ENCODE results near the gene ABHD12. TPM values are rescaled to one million over a fixed set of nuclear protein-coding genes. Genes with fewer than 3 reads are reported as not detected.

The ABHD12 gene
- total RNA-seq, 1 experiment from 2014 or later: 60.1 TPM

DNA sequence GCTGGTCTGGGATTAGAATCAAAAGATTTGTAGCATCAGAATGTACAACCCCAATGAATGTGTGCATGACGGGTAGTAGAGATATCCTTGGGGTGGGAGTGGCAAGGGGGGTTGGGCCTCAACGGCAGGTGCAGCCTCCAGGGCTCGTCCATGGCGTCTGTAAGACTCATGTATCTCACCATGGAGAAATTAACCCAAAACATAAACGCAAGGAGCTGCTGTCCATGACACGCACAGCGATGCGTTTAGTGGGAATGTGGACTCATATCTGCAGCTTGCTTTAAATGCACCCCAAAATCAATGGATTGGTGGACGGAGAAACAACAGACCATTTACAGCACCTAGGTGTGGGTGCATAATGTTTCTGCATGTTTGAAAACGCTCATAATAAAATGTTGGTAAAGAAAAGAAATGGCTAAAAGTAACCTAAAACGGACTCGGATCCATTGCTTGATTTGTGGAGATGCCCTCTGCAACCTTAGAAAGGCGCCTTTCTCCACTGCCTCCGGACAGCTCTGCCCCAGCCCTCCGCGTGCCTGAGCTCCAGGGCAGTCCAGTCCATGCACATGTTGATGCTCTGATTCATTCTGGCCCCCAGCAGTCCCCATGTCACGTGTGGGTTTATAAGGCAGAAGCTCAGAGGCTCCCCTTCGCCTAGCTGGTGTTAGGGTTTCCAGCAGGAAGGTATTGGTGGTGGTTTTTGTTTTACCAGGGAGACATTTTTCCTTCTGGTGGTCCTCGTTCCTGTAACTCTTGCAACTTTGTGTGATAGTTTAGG lies 118.2 kb downstream of the ABHD12 start:
- no peak overlapping the region for H2AFZ ChIP-seq
- H3K79me2 ChIP-seq (ENCODE audit: low read depth): peaks cover 11% of the 10 kb centered on the region
- H3F3A ChIP-seq (ENCODE audit: insufficient read depth, low read depth): no peaks in the 10 kb centered on the region
- H3K36me3 ChIP-seq (ENCODE audit: low read depth): peaks cover 23% of the 10 kb centered on the region
- no peaks in the 10 kb centered on the region for H3K9me3 ChIP-seq (ENCODE audit: insufficient read depth, low read depth)
- H4K20me1 ChIP-seq (ENCODE audit: insufficient read depth): peaks cover 42% of the 10 kb centered on the region
- ChIA-PET CTCF (no interaction called here), POLR2A (ENCODE audit: unreplicated experiment) (interaction anchor here (0.6 kb wide), 1 partner anchor 934 kb away, joined by 3 read pairs; no protein-coding TSS in a partner anchor)
- H3K4me1 ChIP-seq (replicated peaks; ENCODE audit: insufficient read depth): no peaks in the 10 kb centered on the region
- intact Hi-C loops (cut with micrococcal nuclease; ENCODE audit: unreplicated experiment): no loop called here
- H3K27ac ChIP-seq: no peak overlapping the region
- no TSS peak for BruUV-seq (replicated peaks)
- DNase-seq: no peak
- no peak for TF ChIP-seq EZH2 (IDR thresholded peaks at IDR 0.05; ENCODE audit: low read depth)
- TF ChIP-seq, protein P1, sequence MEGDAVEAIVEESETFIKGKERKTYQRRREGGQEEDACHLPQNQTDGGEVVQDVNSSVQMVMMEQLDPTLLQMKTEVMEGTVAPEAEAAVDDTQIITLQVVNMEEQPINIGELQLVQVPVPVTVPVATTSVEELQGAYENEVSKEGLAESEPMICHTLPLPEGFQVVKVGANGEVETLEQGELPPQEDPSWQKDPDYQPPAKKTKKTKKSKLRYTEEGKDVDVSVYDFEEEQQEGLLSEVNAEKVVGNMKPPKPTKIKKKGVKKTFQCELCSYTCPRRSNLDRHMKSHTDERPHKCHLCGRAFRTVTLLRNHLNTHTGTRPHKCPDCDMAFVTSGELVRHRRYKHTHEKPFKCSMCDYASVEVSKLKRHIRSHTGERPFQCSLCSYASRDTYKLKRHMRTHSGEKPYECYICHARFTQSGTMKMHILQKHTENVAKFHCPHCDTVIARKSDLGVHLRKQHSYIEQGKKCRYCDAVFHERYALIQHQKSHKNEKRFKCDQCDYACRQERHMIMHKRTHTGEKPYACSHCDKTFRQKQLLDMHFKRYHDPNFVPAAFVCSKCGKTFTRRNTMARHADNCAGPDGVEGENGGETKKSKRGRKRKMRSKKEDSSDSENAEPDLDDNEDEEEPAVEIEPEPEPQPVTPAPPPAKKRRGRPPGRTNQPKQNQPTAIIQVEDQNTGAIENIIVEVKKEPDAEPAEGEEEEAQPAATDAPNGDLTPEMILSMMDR (conservative IDR thresholded peaks at IDR 0.05): no peak
- H3K9me2 ChIP-seq (ENCODE audit: insufficient read depth): no peaks in the 10 kb centered on the region
- no peak overlapping the region for H3K4me2 ChIP-seq
- H3K27me3 ChIP-seq (ENCODE audit: insufficient read depth, low read depth): no peaks in the 10 kb centered on the region
- no peak overlapping the region for H3K4me3 ChIP-seq

DNA sequence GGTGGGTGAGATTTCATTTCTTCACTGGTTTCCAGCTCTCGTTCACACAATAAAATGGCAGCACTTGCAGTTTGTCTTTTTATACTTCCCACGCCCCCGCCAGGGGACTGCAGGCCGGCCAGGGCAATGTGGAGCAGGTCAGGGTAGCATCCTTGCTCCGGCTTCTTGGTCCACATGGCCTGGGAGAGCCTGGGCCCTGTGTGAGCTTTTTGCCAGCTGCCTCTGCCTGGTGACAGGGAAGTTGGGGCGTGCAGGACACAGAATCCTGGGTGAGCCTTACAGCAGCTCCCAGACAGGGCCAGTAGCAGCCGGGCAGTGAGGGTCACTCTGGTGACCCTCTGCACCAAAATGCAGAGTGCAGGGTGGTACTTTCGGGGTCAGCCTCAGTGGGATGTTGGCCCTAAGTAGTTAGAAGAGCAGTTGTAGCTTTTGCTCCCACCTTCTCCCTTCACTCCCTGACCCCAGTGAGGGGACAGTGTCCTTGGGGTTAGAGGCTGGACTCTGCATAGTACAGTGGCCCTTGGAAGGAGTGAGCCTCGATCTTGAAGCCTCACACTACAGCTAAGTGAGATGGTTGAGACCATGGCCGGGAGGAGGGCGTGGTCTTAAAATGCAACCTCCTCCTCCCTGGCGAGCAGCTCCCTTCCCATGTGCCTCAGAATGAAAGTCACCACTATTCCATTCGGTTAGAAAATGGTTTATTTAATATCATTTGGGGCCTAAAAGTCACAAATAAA lies 119.0 kb downstream of the ABHD12 start:
- DNase-seq: no peak
- no peak overlapping the region for H2AFZ ChIP-seq
- no peaks in the 10 kb centered on the region for H3K9me2 ChIP-seq (ENCODE audit: insufficient read depth)
- ChIA-PET POLR2A (ENCODE audit: unreplicated experiment) (no interaction called here), CTCF (no interaction called here)
- no peak overlapping the region for H3K4me3 ChIP-seq
- intact Hi-C loops (cut with micrococcal nuclease; ENCODE audit: unreplicated experiment): no loop called here
- no peak for TF ChIP-seq EZH2 (IDR thresholded peaks at IDR 0.05; ENCODE audit: low read depth)
- TF ChIP-seq, protein P1 (conservative IDR thresholded peaks at IDR 0.05): no peak
- peaks cover 23% of the 10 kb centered on the region for H3K36me3 ChIP-seq (ENCODE audit: low read depth)
- no peaks in the 10 kb centered on the region for H3K27me3 ChIP-seq (ENCODE audit: insufficient read depth, low read depth)
- BruUV-seq (replicated peaks): no TSS peak
- H3K27ac ChIP-seq: no peak overlapping the region
- H3K9me3 ChIP-seq (ENCODE audit: insufficient read depth, low read depth): no peaks in the 10 kb centered on the region
- H3K79me2 ChIP-seq (ENCODE audit: low read depth): peaks cover 17% of the 10 kb centered on the region
- no peaks in the 10 kb centered on the region for H3K4me1 ChIP-seq (replicated peaks; ENCODE audit: insufficient read depth)
- no peaks in the 10 kb centered on the region for H3F3A ChIP-seq (ENCODE audit: insufficient read depth, low read depth)
- peaks cover 49% of the 10 kb centered on the region for H4K20me1 ChIP-seq (ENCODE audit: insufficient read depth)
- no peak overlapping the region for H3K4me2 ChIP-seq

DNA sequence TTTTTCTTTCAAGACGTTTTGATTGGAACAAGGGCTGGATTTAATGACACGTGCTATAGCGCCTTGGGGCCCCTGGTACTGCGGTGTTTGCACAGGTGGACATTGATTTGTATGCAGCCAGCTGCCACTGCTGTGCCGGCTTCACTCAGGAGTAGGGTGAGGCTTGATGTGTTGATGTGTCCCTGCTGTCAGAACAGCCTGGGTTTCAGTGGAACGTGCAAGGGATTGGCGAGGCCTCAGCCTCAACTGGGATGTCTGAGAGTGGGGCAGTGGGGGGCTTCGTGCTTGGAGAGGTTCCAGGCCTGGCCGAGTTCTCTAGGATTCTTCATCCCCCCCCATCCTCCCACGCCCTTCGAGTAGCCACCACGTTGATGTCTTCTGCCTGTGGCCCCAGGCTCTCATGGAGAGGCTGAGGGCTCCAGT lies 119.8 kb downstream of the ABHD12 start:
- ChIA-PET CTCF (no interaction called here), POLR2A (ENCODE audit: unreplicated experiment) (no interaction called here)
- intact Hi-C loops (cut with micrococcal nuclease; ENCODE audit: unreplicated experiment): no loop called here
- no peaks in the 10 kb centered on the region for H3K27me3 ChIP-seq (ENCODE audit: insufficient read depth, low read depth)
- H3K4me2 ChIP-seq: no peak overlapping the region
- peaks cover 23% of the 10 kb centered on the region for H3K36me3 ChIP-seq (ENCODE audit: low read depth)
- H4K20me1 ChIP-seq (ENCODE audit: insufficient read depth): peaks cover 47% of the 10 kb centered on the region
- H3K4me3 ChIP-seq: no peak overlapping the region
- TF ChIP-seq EZH2 (IDR thresholded peaks at IDR 0.05; ENCODE audit: low read depth): no peak
- TF ChIP-seq, protein P1 (conservative IDR thresholded peaks at IDR 0.05): no peak
- no peaks in the 10 kb centered on the region for H3K9me3 ChIP-seq (ENCODE audit: insufficient read depth, low read depth)
- H3K79me2 ChIP-seq (ENCODE audit: low read depth): peaks cover 20% of the 10 kb centered on the region
- H3K4me1 ChIP-seq (replicated peaks; ENCODE audit: insufficient read depth): no peaks in the 10 kb centered on the region
- no peak overlapping the region for H2AFZ ChIP-seq
- H3K27ac ChIP-seq: no peak overlapping the region
- no TSS peak for BruUV-seq (replicated peaks)
- H3K9me2 ChIP-seq (ENCODE audit: insufficient read depth): no peaks in the 10 kb centered on the region
- no peaks in the 10 kb centered on the region for H3F3A ChIP-seq (ENCODE audit: insufficient read depth, low read depth)
- no peak for DNase-seq

All from PC-9 (cell line).